Osteoblast (primary cell): Measurements from ENCODE around the gene PML. TPM values are rescaled to one million over a fixed set of nuclear protein-coding genes. Genes with fewer than 3 reads are reported as not detected.

Experiments used
- DNase-seq: peaks from one replicate; pipeline ENCODE4 v3.0.0; 2011; ENCODE audit warnings: low spot score, mixed read lengths; ENCODE audit not compliant: insufficient read length; ENCODE audit errors: missing footprints
- H2AFZ ChIP-seq: 2 replicates; pipeline ENCODE4 v1.6.0; 2011; ENCODE audit warnings: mild to moderate bottlenecking, low read length
- H3K27ac ChIP-seq: 2 replicates; pipeline ENCODE4 v1.5.1; 2011; ENCODE audit warnings: mild to moderate bottlenecking, low read depth, low read length, moderate library complexity
- H3K27me3 ChIP-seq: 2 replicates; pipeline ENCODE4 v1.6.0; 2012; ENCODE audit warnings: mild to moderate bottlenecking, control low read depth, inconsistent platforms, low read length, moderate library complexity; ENCODE audit not compliant: insufficient read depth
- H3K36me3 ChIP-seq: 2 replicates; pipeline ENCODE4 v1.5.1; 2011; ENCODE audit warnings: mild to moderate bottlenecking, low read length, control low read depth, moderate library complexity; ENCODE audit not compliant: insufficient read depth
- H3K4me1 ChIP-seq: 2 replicates; pipeline ENCODE4 v1.5.1; 2011; ENCODE audit warnings: mild to moderate bottlenecking, low read length, control low read depth, moderate library complexity; ENCODE audit not compliant: insufficient read depth
- H3K4me2 ChIP-seq: 2 replicates; pipeline ENCODE4 v1.6.0; 2011; ENCODE audit warnings: mild to moderate bottlenecking, low read length; ENCODE audit not compliant: insufficient read depth
- H3K4me3 ChIP-seq: fragments of 200-600 bp; sonication (generic); 3 replicates; pipeline ENCODE4 v1.5.1; 2012; ENCODE audit warnings: mild to moderate bottlenecking, low read length, inconsistent platforms; ENCODE audit not compliant: insufficient read depth
- H3K79me2 ChIP-seq: 2 replicates; pipeline ENCODE4 v1.6.0; 2012; ENCODE audit warnings: mild to moderate bottlenecking, low read length, control low read depth, inconsistent platforms; ENCODE audit not compliant: insufficient read depth
- H3K9me3 ChIP-seq: 2 replicates; pipeline ENCODE4 v1.5.1; 2011; ENCODE audit warnings: low read depth, low read length, control low read depth
- H4K20me1 ChIP-seq: 2 replicates; pipeline ENCODE4 v1.6.0; 2012; ENCODE audit warnings: mild to moderate bottlenecking, low read length, control low read depth; ENCODE audit not compliant: insufficient read depth
- total RNA-seq: library from RNA; depleted of rRNA; stranded (reverse); fragments of >200 nt; gene quantifications from 2 replicates; pipeline ENCODE4 v1.2.3, GENCODE V29; 2012
- TF ChIP-seq, protein P1 (sequence below): IDR thresholded peaks from 2 replicates; pipeline ENCODE4 v1.5.1; 2011; ENCODE audit warnings: mild to moderate bottlenecking, low read depth, low read length, moderate library complexity; ENCODE audit errors: extremely low read depth

The PML gene
- total RNA-seq, 1 donor = 46.7 TPM

DNA sequence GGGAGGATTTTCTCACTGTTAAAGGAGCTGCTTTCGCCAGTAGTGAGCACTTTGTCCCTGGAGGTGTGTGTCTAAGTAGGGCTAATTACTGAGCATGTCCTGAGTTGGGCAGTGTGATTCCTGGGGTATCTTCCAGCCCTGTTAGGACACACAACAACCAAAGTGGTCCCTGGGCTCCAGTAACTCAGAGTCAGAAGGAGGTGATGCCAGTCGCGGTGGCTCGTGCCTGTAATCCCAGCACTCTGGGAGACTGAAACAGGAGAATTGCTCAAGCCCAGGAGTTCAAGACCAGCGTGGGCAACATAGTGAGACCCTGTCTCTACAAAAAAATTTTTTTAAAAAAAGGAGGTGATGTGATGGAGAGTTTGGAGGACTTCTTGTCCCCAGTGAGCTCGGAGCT lies 37.5 kb downstream of the PML start:
- Histone ChIP-seq H3K4me1 (no peaks in the 10 kb centered on the region), H3K27me3 (no peaks in the 10 kb centered on the region), H3K4me3 (no peak overlapping the region), H4K20me1 (peaks cover 18% of the 10 kb centered on the region), H3K79me2 (peaks cover 14% of the 10 kb centered on the region), H2AFZ (no peak overlapping the region), H3K27ac (peak overlapping the region; percentile 28), H3K36me3 (peaks cover 67% of the 10 kb centered on the region), H3K4me2 (no peak overlapping the region), H3K9me3 (no peaks in the 10 kb centered on the region)
- peak; percentile 87 for DNase-seq
- TF ChIP-seq, protein P1, sequence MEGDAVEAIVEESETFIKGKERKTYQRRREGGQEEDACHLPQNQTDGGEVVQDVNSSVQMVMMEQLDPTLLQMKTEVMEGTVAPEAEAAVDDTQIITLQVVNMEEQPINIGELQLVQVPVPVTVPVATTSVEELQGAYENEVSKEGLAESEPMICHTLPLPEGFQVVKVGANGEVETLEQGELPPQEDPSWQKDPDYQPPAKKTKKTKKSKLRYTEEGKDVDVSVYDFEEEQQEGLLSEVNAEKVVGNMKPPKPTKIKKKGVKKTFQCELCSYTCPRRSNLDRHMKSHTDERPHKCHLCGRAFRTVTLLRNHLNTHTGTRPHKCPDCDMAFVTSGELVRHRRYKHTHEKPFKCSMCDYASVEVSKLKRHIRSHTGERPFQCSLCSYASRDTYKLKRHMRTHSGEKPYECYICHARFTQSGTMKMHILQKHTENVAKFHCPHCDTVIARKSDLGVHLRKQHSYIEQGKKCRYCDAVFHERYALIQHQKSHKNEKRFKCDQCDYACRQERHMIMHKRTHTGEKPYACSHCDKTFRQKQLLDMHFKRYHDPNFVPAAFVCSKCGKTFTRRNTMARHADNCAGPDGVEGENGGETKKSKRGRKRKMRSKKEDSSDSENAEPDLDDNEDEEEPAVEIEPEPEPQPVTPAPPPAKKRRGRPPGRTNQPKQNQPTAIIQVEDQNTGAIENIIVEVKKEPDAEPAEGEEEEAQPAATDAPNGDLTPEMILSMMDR = no peak

DNA sequence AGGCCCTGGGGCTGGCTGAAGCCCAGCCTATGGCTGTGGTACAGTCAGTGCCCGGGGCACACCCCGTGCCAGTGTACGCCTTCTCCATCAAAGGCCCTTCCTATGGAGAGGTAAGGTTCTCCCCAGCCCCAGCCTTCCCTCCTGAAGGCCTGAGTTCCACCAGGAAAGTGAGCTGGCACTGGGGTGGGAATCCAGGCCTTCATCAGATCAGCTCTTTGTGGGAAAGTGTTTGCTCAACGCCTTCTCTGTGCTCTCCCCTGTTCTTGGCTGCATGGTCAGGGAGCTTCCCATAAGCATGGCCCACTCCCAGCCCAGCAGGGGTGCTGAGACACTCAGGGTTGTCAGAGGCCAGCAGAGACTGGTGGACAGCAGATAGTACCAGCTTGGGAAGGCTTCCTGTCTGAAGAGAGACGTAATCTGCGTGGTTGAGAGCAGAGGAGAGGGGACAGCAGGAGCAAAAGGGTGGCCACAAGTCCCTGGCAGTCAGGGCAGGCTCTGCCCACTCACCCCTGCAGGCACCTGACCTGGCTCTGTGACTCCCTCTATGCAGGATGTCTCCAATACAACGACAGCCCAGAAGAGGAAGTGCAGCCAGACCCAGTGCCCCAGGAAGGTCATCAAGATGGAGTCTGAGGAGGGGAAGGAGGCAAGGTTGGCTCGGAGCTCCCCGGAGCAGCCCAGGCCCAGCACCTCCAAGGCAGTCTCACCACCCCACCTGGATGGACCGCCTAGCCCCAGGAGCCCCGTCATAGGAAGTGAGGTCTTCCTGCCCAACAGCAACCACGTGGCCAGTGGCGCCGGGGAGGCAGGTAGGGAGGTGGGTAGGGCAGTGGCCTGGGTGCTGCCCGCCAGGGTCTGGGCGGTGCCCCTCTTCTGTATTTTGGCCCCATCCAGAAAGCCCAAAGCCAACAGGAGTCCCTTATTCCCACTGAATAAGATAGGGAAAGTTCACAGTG lies 38.4 kb downstream of the PML start:
- Histone ChIP-seq H2AFZ (no peak overlapping the region), H3K4me1 (no peaks in the 10 kb centered on the region), H3K36me3 (peaks cover 67% of the 10 kb centered on the region), H4K20me1 (peaks cover 13% of the 10 kb centered on the region), H3K27me3 (no peaks in the 10 kb centered on the region), H3K79me2 (peaks cover 10% of the 10 kb centered on the region), H3K4me3 (no peak overlapping the region), H3K9me3 (no peaks in the 10 kb centered on the region), H3K27ac (peak overlapping the region; percentile 28), H3K4me2 (no peak overlapping the region)
- DNase-seq = no peak
- TF ChIP-seq, protein P1 = no peak

DNA sequence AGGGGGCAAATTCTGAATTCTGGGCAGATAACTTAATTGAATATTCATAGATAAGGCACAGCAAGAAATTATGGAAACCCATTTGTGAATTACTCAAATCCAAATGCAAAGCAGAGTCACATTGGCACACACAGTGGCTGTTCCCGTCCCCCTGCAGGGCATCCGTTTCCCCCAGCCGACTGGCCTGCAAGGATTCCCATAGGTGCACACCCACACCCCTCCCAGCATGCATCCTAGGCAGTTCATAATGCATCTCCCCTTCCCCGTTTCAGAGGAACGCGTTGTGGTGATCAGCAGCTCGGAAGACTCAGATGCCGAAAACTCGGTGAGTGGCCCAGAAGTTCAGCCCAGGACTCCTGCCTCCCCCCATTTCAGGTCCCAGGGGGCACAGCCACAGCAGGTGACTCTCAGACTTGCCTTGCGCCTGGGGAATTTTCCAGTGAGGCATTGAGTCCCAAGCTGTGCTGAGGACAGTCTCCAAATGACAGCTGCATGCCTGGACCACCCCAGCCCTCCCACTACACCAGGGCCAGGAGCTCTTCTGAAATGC lies 39.8 kb downstream of the PML start:
- DNase-seq = no peak
- Histone ChIP-seq H3K27me3 (no peaks in the 10 kb centered on the region), H3K4me3 (no peak overlapping the region), H3K36me3 (peaks cover 61% of the 10 kb centered on the region), H3K79me2 (peaks cover 5% of the 10 kb centered on the region), H4K20me1 (peaks cover 13% of the 10 kb centered on the region), H3K9me3 (no peaks in the 10 kb centered on the region), H2AFZ (no peak overlapping the region), H3K4me2 (no peak overlapping the region), H3K4me1 (peaks cover 10% of the 10 kb centered on the region), H3K27ac (no peak overlapping the region)
- TF ChIP-seq, protein P1 = no peak
